HepG2 (cell line): ENCODE results near the gene ARTN. TPM values are rescaled to one million over a fixed set of nuclear protein-coding genes. Genes with fewer than 3 reads are reported as not detected.

Source experiments
- AKNA ChIP-seq: sonication (generic); formaldehyde crosslinking; IDR thresholded peaks from 2 replicates; pipeline ENCODE4 v1.4.0; 2020; ENCODE audit warnings: missing genetic modification reagents, borderline replicate concordance
- FLYWCH1 ChIP-seq: sonication (generic); formaldehyde crosslinking; IDR thresholded peaks from 2 replicates; pipeline ENCODE4 v1.8.1; 2023; ENCODE audit warnings: mild to moderate bottlenecking, missing genetic modification reagents
- FOXC1 ChIP-seq: sonication (generic); formaldehyde crosslinking; IDR thresholded peaks from 2 replicates; pipeline ENCODE4 v1.8.0; 2022; ENCODE audit warnings: mild to moderate bottlenecking, missing genetic modification reagents, borderline replicate concordance
- FOXP1 ChIP-seq, 2 experiments: fragments of 450-650 bp in 1 of 2; IDR thresholded peaks; 2 replicates each; pipeline ENCODE4 v1.6.1; 2017 to 2018; ENCODE audit warnings: antibody characterized with exemption in 1 of 2
- HOXA5 ChIP-seq: sonication (generic); formaldehyde crosslinking; IDR thresholded peaks from 2 replicates; pipeline ENCODE4 v1.4.0; 2020; ENCODE audit warnings: missing genetic modification reagents
- POGZ ChIP-seq: sonication (generic); formaldehyde crosslinking; IDR thresholded peaks from 2 replicates; pipeline ENCODE4 v1.4.0; 2020; ENCODE audit warnings: mild to moderate bottlenecking, missing genetic modification reagents
- SP5 ChIP-seq: IDR thresholded peaks from 2 replicates; pipeline ENCODE4 v1.6.1; 2016; ENCODE audit warnings: low read depth, borderline replicate concordance
- TOPORS ChIP-seq: sonication (generic); formaldehyde crosslinking; IDR thresholded peaks from 2 replicates; pipeline ENCODE4 v1.8.0; 2023; ENCODE audit warnings: mild to moderate bottlenecking, missing genetic modification reagents
- ZNF20 ChIP-seq: sonication (generic); formaldehyde crosslinking; IDR thresholded peaks from 2 replicates; pipeline ENCODE4 v1.4.0; 2020; ENCODE audit warnings: mild to moderate bottlenecking, moderate library complexity, missing genetic modification reagents
- ZNF232 ChIP-seq: sonication (generic); formaldehyde crosslinking; IDR thresholded peaks from 2 replicates; pipeline ENCODE4 v1.4.0; 2020; ENCODE audit warnings: missing genetic modification reagents, borderline replicate concordance
- ZNF235 ChIP-seq: sonication (generic); formaldehyde crosslinking; IDR thresholded peaks from 2 replicates; pipeline ENCODE4 v1.8.1; 2023; ENCODE audit warnings: mild to moderate bottlenecking, missing genetic modification reagents, borderline replicate concordance
- ZNF280B ChIP-seq: sonication (generic); formaldehyde crosslinking; IDR thresholded peaks from 2 replicates; pipeline ENCODE4 v1.5.0; 2020; ENCODE audit warnings: missing genetic modification reagents, mild to moderate bottlenecking, borderline replicate concordance
- ZNF790 ChIP-seq: sonication (generic); formaldehyde crosslinking; IDR thresholded peaks from 2 replicates; pipeline ENCODE4 v1.8.0; 2022; ENCODE audit warnings: missing genetic modification reagents, mild to moderate bottlenecking, borderline replicate concordance
- ZSCAN20 ChIP-seq: sonication (generic); formaldehyde crosslinking; IDR thresholded peaks from 2 replicates; pipeline ENCODE4 v1.4.0; 2020; ENCODE audit warnings: missing genetic modification reagents, mild to moderate bottlenecking, borderline replicate concordance
- polyA plus RNA-seq, 8 experiments: library from polyadenylated mRNA; depleted of rRNA in 3 of 8; stranded (reverse) in 7 of 8; unstranded in 1 of 8; fragments of >200 nt; fragmentation: Illumina TruSeq in 4 of 8; extraction: Trizol in 4 of 8; gene quantifications; 2 replicates each; pipeline versions ENCODE4 v1.2.1 to v1.2.3, GENCODE V29; 2011 to 2016; ENCODE audit warnings: low read depth in 4 of 8, missing spikeins in 1 of 8, mixed read lengths in 1 of 8; ENCODE audit not compliant: insufficient read depth in 1 of 8
- total RNA-seq, 5 experiments: library from RNA; depleted of rRNA; stranded (reverse); fragments of >200 nt; fragmentation: Illumina TruSeq; extraction: Trizol; gene quantifications; 2 replicates each; pipeline ENCODE4 v1.2.3, GENCODE V29; 2016; ENCODE audit warnings: low read depth in 1 of 5
- TF ChIP-seq, protein P1 (sequence below): sonication (generic); formaldehyde crosslinking; IDR thresholded peaks from 2 replicates; pipeline ENCODE4 v1.5.0; 2020; ENCODE audit warnings: mild to moderate bottlenecking, missing genetic modification reagents
- TF ChIP-seq, protein P2 (sequence below): sonication (generic); formaldehyde crosslinking; IDR thresholded peaks from 2 replicates; pipeline ENCODE4 v1.5.0; 2020; ENCODE audit warnings: missing genetic modification reagents
- TF ChIP-seq, protein P3 (sequence below): IDR thresholded peaks from 2 replicates; pipeline ENCODE4 v1.6.1; 2016; ENCODE audit warnings: control low read depth

Gene ARTN
- total and polyA plus RNA-seq, 2 of the 13 experiments (the other 11 are each of a cell fraction or from before 2014, with no cell fraction given), result 0.11 to 0.62 TPM

DNA sequence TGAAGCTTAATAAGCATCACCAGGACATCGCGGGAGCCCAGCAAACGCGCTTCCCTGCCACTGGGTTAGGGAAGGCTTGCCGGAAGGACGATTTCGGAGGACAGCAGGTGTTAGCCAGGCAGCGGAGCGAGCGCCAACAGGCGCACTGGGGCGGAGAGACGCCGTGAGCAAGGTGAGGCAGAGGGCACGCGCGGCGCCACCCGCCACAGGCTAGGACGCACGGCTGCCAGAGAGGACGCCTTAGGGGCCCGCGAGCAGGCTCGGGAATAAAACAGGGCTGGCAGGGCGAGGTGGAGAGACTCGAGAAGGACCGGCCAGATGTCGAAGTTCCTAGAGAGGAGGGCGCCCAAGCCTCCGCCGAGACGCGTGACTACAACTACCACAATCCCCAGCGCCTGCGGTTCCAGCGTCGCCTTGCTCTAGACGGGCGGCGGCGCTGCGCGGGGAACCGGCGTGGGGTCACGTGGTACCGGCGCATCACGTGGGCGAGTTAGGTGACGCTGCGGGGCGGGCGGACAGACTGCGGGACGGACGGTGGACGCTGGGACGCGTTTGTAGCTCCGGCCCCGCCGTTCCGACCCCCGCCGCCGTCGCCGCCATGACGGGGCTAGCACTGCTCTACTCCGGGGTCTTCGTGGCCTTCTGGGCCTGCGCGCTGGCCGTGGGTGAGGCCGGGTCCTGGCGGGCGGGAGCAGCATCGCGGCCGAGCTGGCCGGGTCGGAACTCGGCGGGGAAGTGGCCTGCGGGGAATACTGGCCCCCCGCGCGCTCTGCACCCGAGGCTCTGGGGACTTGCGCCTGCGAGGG lies 41.0 kb downstream of the ARTN start, which contains the start of gene ATP6V0B (continued):
- no peak for TF ChIP-seq AKNA (CRISPR knock-in tag)
- TF ChIP-seq ZNF790 (CRISPR knock-in tag), result no peak
- TF ChIP-seq FOXC1 (CRISPR knock-in tag), result peak; percentile 37; the same call in 1 of the 2 replicates
- peak; percentile 68; the same call in 1 of the 2 replicates for TF ChIP-seq HOXA5
- TF ChIP-seq ZNF20 (CRISPR knock-in tag), result no peak
- TF ChIP-seq ZNF235 (CRISPR knock-in tag), result peak; percentile 82; the same call in 1 of the 2 replicates
- TF ChIP-seq, protein P1, sequence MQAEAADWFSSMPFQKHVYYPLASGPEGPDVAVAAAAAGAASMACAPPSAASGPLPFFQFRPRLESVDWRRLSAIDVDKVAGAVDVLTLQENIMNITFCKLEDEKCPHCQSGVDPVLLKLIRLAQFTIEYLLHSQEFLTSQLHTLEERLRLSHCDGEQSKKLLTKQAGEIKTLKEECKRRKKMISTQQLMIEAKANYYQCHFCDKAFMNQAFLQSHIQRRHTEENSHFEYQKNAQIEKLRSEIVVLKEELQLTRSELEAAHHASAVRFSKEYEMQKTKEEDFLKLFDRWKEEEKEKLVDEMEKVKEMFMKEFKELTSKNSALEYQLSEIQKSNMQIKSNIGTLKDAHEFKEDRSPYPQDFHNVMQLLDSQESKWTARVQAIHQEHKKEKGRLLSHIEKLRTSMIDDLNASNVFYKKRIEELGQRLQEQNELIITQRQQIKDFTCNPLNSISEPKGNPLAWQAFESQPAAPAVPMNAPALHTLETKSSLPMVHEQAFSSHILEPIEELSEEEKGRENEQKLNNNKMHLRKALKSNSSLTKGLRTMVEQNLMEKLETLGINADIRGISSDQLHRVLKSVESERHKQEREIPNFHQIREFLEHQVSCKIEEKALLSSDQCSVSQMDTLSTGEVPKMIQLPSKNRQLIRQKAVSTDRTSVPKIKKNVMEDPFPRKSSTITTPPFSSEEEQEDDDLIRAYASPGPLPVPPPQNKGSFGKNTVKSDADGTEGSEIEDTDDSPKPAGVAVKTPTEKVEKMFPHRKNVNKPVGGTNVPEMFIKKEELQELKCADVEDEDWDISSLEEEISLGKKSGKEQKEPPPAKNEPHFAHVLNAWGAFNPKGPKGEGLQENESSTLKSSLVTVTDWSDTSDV (CRISPR knock-in tag), result no peak
- TF ChIP-seq ZSCAN20 (CRISPR knock-in tag), result no peak
- TF ChIP-seq ZNF232 (CRISPR knock-in tag), result no peak
- no peak; the same call in 1 of the 2 replicates for TF ChIP-seq SP5 (CRISPR knock-in tag)
- TF ChIP-seq FOXP1 (IDR thresholded peaks at IDR 0.05), result no peak
- no peak for TF ChIP-seq FOXP1 (CRISPR knock-in tag; IDR thresholded peaks at IDR 0.05)
- TF ChIP-seq, protein P2, sequence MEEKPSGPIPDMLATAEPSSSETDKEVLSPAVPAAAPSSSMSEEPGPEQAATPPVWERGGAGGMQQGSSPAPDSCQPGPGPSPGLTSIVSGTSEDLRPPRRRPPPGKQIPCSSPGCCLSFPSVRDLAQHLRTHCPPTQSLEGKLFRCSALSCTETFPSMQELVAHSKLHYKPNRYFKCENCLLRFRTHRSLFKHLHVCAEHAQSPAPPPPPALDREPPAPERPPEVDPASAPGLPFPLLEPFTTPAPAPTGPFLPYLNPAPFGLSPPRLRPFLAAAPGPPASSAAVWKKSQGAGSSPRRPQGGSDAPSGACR, result no peak
- TF ChIP-seq FLYWCH1 (CRISPR knock-in tag), result no peak
- TF ChIP-seq, protein P3, sequence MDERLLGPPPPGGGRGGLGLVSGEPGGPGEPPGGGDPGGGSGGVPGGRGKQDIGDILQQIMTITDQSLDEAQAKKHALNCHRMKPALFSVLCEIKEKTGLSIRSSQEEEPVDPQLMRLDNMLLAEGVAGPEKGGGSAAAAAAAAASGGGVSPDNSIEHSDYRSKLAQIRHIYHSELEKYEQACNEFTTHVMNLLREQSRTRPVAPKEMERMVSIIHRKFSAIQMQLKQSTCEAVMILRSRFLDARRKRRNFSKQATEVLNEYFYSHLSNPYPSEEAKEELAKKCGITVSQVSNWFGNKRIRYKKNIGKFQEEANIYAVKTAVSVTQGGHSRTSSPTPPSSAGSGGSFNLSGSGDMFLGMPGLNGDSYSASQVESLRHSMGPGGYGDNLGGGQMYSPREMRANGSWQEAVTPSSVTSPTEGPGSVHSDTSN (CRISPR knock-in tag), result no peak
- 0 out of 2 replicates have a peak, but pooled peaks have one; percentile 68 for TF ChIP-seq TOPORS (CRISPR knock-in tag)
- TF ChIP-seq ZNF280B, result no peak
- TF ChIP-seq POGZ, result peak; percentile 68
